ENCODE data around the gene HASPIN.
"Not testable (repeated sequence)": the region's sequence is repeated elsewhere in the genome, so short reads cannot be mapped to it uniquely, and the experiment has no call there.

The HASPIN gene

GRCh38 chr17:3695129-3695722 is 28.5 kb upstream of the HASPIN start:
- TF ChIP-seq CTCF (IDR thresholded peaks at IDR 0.05; ENCODE audit: insufficient read depth, low read depth, low read length, missing control alignments): no peak
- DNase-seq (ENCODE audit: low read depth): peak; percentile 51
- H3K4me3 ChIP-seq (ENCODE audit: low read depth, low read length): peak overlapping the region; percentile 81

DNA sequence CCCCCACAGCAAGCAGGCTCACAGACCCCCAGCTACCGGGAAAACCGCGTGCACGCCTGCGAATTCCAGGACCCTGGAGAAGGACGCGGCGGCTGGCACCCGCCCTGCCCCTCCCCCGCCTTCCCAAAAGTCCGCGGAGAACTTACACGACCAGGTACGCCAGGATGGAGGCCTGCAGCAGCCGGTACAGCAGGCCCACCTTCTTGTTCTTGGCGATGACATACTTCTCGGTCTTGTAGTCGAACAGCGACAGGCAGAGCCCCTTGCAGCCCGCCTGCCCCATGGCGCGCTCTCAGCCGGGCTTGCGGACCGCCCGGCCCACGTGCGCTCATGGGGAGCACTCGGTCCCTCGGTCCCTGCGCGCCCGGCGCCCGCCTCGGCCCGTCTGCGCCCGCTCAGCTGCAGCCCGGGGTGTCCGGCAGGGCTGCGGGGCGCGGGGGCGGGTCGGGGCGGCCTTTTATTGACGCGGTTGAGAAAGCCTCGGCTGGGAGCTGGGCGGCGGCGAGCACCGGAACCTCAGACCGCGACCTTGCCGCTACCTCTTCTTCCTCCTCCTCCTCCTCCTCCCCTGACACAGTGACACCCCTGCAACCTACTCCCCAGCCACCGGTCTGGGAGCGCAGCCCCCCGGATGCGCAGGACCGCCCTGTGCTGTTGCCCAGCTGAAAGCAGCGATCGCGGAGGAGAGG is 27.8 kb upstream of the HASPIN start, which contains the start of gene P2RX5:
Gene P2RX5 (minus strand): TSS at position 433 of the 689 bp plus-strand sequence. CDS start 150 bp downstream, at position 283.
- DNase-seq (ENCODE audit: low read depth): peak; percentile 86
- H3K4me3 ChIP-seq (ENCODE audit: low read depth, low read length): peak within 1 kb of the TSS; percentile 81
- no peak for TF ChIP-seq CTCF (IDR thresholded peaks at IDR 0.05; ENCODE audit: insufficient read depth, low read depth, low read length, missing control alignments)

DNA sequence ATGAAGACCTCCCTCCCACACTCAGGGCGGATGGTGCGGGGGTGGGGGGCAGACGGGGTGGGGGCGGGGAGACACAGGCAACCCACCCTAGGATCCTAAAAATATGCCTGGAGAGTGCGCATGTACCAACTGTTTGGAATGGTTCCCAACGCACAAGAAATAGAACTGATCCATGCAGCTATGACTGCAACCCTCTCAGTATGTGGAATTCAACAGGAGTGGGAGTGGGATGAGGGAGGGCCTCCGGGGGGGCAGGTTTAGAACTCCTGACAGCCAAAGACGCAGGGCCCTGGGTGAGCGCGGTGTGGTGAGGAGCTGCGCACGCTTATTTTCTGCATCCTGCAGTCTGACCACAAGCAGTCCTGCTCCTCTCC is 26.6 kb upstream of the HASPIN start:
- TF ChIP-seq CTCF (IDR thresholded peaks at IDR 0.05; ENCODE audit: insufficient read depth, low read depth, low read length, missing control alignments): no peak
- no peak overlapping the region for H3K4me3 ChIP-seq (ENCODE audit: low read depth, low read length)
- DNase-seq (ENCODE audit: low read depth): no peak

GRCh38 chr17:3698139-3698538 is 25.6 kb upstream of the HASPIN start:
- no peak for TF ChIP-seq CTCF (IDR thresholded peaks at IDR 0.05; ENCODE audit: insufficient read depth, low read depth, low read length, missing control alignments)
- DNase-seq (ENCODE audit: low read depth): no peak
- H3K4me3 ChIP-seq (ENCODE audit: low read depth, low read length): no peak overlapping the region

- no peak for TF ChIP-seq CTCF (IDR thresholded peaks at IDR 0.05; ENCODE audit: insufficient read depth, low read depth, low read length, missing control alignments)
- H3K4me3 ChIP-seq (ENCODE audit: low read depth, low read length): no peak overlapping the region
- DNase-seq (ENCODE audit: low read depth): no peak
Observed at GRCh38 chr17:3699951-3700350, 23.8 kb upstream of the HASPIN start.

GRCh38 chr17:3702041-3702539 is 21.6 kb upstream of the HASPIN start:
- DNase-seq (ENCODE audit: low read depth); H3K4me3 ChIP-seq (ENCODE audit: low read depth, low read length): not testable (repeated sequence)

DNA sequence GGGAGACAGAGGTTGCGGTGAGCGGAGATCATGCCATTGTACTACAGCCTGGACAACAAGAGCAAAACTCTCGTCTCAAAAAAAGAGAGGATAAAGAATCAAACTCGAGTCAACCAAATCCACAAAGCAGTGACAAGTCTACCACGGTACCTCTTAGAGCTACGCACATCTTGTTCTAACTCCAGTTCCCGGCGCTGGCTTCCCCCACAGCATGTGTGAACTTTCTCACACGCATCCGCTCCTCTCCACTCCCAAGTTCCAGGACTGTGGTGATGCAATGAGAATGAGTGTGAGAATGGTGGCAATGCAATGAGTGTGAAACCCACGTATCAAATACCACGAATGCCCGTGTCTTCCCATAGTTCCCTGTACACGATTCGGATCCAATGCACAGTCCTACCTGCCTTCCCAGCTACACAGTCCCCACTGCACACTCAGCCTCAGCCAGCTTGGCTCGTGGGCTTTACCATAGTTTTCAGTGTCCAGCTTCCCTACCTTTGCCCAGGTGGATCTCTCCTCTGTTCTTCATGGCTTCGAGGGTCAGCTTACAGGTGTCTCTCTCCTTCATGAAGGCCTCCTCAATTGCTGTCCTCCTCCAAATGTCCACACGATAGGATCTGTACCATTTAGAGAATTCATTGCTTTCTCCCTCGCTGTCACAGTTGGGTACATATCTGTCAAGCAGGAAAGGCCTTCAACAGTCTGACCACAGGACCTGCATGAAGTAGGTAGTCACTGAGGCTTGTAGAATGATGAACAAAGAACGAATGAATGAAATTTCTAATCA is 18.6 kb upstream of the HASPIN start:
- no peak overlapping the region for H3K4me3 ChIP-seq (ENCODE audit: low read depth, low read length)
- no peak for TF ChIP-seq CTCF (IDR thresholded peaks at IDR 0.05; ENCODE audit: insufficient read depth, low read depth, low read length, missing control alignments)
- no peak for DNase-seq (ENCODE audit: low read depth)

- not testable (repeated sequence) for H3K4me3 ChIP-seq (ENCODE audit: low read depth, low read length)
Observed at GRCh38 chr17:3705718-3705984, 18.1 kb upstream of the HASPIN start.

More at GRCh38 chr17:3705718-3705984, 18.1 kb upstream of the HASPIN start:
- DNase-seq (ENCODE audit: low read depth): not testable (repeated sequence)
